T1000 (cell line): Measurements from ENCODE around the gene LRBA.
"Not testable (repeated sequence)": the region's sequence is repeated elsewhere in the genome, so short reads cannot be mapped to it uniquely, and the experiment has no call there.

Experiments
- DNase-seq: peaks from one replicate; lab custom pipeline; 2025; ENCODE audit warnings: mixed read lengths; lab: John Stamatoyannopoulos, UW

Gene LRBA

GRCh38 chr4:150585611-150586010 is 429.5 kb downstream of the LRBA start:
- DNase-seq, result no peak

DNA sequence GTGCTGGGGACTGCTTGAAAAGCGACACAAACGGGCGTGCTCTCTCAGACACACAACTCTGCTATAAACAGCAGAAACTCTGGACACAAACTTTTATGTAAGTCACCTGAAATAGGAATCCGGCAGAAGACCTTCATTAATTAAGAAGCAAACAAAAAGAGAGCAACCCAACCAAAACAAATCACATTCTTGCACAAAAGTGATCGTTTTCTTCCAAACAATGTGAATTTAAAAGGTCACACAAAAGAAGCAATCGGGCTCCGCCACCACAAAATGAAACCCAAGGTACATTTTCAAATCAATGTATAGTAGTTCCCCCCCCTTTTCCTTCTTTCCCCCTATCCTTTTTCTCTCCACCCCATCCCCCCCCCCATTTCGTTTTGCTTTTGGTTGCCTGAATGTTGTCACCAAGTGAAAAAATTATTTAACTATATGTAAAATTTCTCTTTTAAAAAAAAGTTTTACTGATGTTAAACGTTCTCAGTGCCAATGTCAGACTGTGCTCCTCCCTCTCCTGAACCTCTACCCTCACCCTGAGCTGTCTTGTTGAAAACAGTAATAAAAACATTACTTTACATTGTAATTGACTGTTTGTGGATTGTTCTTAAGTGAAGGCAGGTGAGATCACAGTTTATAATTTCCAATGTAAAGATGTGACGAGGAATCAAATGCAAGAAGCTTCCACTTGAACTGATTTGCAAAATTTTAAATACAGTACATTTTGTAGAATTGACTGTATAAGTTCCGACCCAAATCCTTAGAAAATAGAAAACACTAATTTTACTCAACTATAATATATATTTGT is 430.8 kb downstream of the LRBA start:
- no peak for DNase-seq

GRCh38 chr4:150583287-150584110 is 431.6 kb downstream of the LRBA start:
- DNase-seq, result no peak

DNA sequence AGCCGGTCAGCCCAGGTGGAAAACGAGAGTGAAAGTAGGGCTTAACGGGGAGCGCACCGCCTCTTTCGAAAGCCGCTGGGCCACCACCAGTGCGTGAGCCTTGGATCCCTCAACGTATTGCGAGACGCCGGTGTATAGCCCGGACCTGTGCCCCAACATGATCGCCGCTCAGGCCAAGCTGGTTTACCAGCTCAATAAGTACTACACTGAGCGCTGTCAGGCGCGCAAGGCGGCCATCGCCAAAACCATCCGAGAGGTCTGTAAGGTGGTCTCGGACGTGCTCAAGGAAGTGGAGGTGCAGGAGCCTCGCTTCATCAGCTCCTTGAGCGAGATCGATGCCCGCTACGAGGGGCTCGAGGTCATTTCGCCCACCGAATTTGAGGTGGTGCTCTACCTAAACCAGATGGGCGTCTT is 432.2 kb downstream of the LRBA start:
- no peak for DNase-seq

DNA sequence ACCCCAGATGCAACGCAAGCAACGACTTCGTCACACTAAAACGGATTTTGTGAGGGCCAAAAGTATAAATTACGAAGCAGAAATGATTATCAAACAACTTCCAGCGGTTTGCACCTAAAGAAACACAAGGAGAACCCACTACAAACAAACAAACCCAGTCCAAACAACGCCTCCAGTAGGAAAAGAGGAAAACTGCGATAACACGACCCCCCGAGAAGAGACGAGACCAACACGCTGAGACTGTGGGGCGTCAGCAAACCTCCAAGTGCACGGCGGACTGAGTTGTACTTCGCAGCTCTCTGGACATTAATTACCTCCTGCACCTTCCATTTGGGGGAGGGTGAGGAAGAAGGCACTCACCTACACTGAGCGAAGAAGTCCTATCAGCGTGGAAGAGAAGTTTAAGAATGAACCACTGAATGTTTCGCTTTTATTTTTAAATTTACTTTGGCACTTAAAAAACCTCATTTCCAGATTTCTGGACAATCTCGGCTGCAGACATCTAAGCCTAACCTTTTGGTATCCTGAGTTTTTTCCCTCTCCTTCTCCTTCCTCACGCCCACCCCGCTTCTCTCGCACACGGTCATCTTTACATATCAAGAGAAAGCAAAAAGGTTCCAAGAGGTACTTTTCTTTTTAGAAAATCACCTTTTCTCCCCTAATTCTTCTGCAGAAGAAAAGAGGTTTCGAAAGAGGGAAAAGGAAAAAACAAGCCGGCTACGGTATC is 432.8 kb downstream of the LRBA start, which contains the start of gene MAB21L2:
TSS of gene MAB21L2 (plus strand) at position 6 of the 727 bp plus-strand sequence. CDS start 879 bp downstream, outside the sequence.
- DNase-seq, result no peak

DNA sequence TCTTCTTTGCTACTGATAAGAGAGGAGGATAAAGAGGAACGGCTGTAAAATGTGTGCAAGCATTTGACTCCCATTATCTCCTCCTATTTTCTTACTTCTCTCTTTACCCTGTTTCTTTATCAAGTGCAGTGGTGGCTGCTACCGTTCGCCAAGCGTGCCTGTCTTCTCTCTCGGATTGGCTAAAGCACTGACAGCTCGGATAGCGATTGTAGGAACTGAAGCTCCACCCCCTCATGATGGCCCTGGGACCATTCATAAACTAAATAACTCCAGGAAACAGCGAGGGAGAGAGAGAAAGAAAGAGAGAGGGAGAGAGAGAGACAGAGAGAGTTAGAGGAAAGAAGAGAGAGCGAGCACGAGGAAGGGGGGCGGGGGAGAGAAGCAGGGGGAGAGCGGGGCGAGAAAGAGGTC is 433.4 kb downstream of the LRBA start:
- DNase-seq, result no peak

DNA sequence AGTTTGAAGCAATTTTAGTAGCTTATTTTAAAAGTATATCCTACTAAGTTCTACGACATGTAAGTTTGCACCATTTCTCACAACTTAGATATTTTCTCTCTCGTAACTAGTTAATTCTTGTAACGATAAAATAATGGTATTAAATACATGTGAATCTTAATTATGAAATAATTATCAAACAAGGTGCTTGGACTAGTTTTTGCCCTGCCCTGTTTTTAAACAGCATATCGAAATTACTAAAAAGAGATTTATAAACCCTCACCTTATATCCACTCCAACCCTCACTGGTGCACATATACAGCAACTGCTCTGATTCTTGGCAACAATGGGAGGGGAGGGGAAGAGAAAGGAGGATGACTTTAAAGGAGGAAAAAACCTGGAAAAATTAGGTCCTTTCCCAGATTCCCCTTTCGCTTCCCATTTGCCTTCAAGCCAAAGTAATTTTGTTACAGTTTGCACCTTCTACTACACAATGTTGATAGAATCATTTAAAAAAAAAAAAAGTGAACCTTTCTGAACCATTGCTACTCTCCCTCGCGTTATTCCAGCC is 434.0 kb downstream of the LRBA start:
- no peak for DNase-seq

DNA sequence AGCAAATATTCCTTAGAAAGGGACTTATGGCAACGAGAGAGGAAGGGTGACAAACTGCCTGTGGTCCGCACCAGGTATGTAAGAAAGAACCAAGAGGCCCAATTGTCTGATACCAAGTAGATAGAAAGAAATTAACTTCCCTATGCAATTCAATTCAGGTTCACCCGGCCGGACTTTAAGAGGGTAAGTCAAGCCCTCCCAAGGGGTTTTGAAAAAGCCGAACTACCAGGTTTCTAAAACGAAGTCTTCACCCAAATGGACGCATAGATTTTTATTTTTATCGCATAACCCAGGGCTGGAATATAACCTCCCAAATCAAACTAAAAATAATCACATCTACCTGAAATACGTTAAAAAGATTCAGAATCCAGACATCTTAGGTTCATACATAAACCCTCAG is 434.8 kb downstream of the LRBA start:
- DNase-seq, result no peak

- no peak for DNase-seq
Measured at GRCh38 chr4:150579551-150580234, 435.4 kb downstream of the LRBA start.

DNA sequence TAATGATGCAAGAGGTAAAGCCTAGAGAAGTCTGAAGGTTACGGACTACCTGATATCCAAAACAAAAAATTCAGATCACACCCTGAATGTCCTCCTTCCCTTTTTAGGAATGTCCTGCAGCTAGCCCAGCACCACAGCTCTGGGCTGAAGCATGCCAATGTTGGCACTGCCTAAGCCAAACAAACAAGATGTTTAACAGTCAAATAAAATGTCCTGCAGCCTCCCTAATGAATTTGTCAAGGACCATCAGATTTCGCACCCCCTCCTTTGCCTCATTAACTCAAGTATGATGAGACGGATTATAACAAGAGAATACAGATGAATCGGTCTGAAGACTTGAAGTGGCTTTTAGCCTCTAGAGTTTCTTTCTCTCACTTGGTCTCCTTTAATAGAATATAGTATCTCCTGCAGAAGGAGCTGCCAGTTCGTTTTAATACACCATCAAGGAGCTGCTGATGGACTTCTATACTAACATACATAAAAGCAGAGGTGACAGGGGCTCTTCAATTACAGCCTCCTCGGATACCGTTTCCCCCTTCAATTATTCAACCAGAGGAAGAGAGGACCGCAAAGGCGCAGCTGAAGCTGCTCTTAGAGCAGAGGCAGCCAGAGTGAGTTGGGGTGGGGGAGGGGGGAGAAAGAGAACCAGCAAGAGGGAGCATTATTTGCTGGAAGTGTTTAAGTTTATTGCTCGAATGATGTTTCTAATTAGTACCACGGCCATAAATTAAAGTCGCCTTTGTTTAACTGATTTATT is 436.2 kb downstream of the LRBA start:
- DNase-seq, result no peak

DNA sequence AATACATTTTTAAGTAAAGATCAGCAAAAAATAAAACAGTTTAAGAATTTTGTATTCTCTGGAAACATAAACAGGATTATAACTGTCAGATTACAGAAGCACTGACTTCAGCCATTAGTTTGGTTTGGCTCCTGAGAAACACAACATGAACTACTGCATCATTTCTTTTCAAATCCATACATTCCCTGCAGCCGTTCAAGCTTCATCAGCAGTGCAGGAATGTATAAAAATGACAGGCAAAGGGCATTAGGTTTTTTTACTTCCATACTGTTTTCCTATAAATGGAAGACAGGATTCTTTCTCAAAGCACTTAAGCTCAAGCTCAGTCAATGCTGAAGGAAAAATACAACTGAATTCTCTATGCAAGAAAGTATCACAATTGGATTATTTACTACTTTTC is 437.3 kb downstream of the LRBA start:
- no peak for DNase-seq

DNA sequence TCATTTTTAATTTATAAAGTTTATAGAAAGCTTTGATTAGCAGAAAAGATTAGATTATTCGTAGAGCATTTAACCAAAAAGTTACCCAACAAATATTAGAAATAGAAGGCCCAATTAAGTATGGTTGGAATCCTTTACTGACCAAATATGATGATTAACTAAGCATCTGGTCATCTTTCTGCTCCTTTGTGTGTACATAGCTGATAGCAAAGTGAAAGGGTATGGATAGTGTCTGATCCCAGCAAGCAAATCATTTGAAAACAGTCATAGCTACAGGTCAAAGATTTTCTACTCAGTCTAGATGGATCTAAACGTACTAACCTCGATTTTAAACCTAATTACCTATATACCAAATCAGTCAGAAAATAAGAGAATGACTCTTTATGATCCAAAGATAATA is 440.4 kb downstream of the LRBA start:
- DNase-seq, result no peak

DNA sequence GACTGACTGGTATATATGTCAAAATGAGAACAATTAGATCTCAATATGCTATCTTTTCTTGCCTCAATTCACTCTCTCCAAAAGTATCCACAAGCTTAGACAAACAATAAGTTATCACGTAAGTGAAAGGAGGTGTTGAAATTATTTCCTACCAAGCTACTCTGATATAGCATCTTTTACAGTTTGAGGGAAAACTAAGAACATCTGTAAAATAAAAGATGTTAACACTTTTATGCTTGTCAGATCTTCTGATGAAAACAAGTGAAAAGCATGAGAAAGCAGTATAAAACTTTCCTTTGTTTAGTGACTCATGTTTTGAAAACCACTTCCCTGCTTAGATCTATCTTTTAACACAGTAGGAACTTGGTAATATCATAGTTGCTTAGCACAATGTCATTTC is 441.6 kb downstream of the LRBA start:
- DNase-seq, result no peak

GRCh38 chr4:150572704-150573504 is 442.2 kb downstream of the LRBA start:
- no peak for DNase-seq

- DNase-seq, result no peak
Measured at GRCh38 chr4:150570862-150571261, 444.2 kb downstream of the LRBA start.

GRCh38 chr4:150569998-150570535 is 445.0 kb downstream of the LRBA start:
- no peak for DNase-seq

- DNase-seq, result no peak
Measured at GRCh38 chr4:150569384-150569987, 445.6 kb downstream of the LRBA start.

- no peak for DNase-seq
Measured at GRCh38 chr4:150567070-150567469, 448.0 kb downstream of the LRBA start.

DNA sequence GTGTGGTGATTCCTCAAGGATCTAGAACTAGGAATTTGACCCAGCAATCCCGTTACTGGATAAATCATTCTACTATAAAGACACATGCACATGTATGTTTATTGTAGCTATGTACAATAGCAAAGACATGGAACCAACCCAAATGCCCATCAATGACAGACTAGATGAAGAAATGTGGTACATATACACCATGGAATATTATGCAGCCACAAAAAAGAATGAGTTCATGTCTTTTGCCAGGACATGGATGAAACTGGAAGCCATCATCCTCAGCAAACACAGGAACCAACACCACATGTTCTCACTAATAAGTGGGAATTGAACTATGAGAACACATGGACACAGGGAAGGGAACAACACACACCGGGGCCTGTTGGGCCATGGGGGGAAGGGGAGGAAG is 450.1 kb downstream of the LRBA start:
- DNase-seq, result not testable (repeated sequence)
